Measurements from ENCODE around the gene UNKL. TPM values are rescaled to one million over a fixed set of nuclear protein-coding genes. Genes with fewer than 3 reads are reported as not detected.

UNKL gene
- total RNA-seq, 1 experiment from 2014 or later, result 18.8 TPM

DNA sequence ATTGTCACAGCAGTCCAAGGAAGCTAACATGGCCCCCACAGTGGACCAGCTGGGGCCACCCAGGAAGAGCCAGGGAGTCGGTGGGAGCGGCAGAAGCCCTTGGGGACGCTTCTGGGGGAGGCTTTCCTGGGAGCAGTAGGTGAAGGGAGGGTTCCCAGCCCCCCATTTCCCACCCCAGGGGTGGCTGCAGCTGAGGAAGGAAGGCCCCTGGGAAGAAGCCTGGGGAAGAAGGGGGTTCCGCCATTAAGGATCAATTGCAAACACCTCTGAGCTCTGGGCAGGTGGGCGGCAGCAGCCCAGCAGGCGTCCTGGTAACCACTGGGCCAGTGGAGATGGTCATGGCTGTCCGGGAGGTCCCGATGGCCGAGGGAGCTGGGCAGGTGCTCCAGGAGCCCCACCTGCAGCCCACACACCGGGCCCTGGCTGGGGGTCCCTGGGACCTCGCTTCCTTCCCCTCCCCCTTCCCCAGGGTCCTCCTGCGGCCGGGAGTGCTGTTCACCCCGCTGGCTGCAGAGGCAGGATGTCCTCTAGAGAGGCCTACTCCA lies 15.8 kb upstream of the UNKL start:
- ChIA-PET CTCF (no interaction called here), POLR2A (ENCODE audit: unreplicated experiment) (no interaction called here)
- Histone ChIP-seq H3K4me3 (ENCODE audit: low read length) (no peak overlapping the region), H3K36me3 (ENCODE audit: low read depth, low read length) (no peaks in the 10 kb centered on the region), H3F3A (ENCODE audit: low read length, unreplicated experiment) (no peaks in the 10 kb centered on the region), H4K20me1 (ENCODE audit: low read length) (no peaks in the 10 kb centered on the region), H3K79me2 (ENCODE audit: low read length) (no peaks in the 10 kb centered on the region), H3K9me3 (ENCODE audit: low read length) (no peaks in the 10 kb centered on the region), H2AFZ (ENCODE audit: low read length) (peak overlapping the region; percentile 59), H3K27me3 (ENCODE audit: low read length) (no peaks in the 10 kb centered on the region), H3K9ac (ENCODE audit: low read length) (no peak overlapping the region), H3K27ac (ENCODE audit: low read length) (no peak overlapping the region), H3K4me1 (ENCODE audit: insufficient read depth, low read length) (no peaks in the 10 kb centered on the region), H3K4me2 (ENCODE audit: low read length) (peak overlapping the region; percentile 41; the same call in 1 of the 2 replicates), H3K9me2 (replicated peaks; ENCODE audit: low read length) (no peaks in the 10 kb centered on the region)
- BruUV-seq (replicated peaks), result no TSS peak
- TF ChIP-seq CTCF (conservative IDR thresholded peaks at IDR 0.05; ENCODE audit: low read depth, low read length), result no peak
- no peak for TF ChIP-seq EZH2 (IDR thresholded peaks at IDR 0.05; ENCODE audit: low read length, unreplicated experiment)
- TF ChIP-seq EZH2phosphoT487 (IDR thresholded peaks at IDR 0.05; ENCODE audit: borderline replicate concordance, low read length), result no peak
- no peak for ATAC-seq
- DNase-seq, result no peak
- intact Hi-C loops (cut with micrococcal nuclease), result no loop called here

DNA sequence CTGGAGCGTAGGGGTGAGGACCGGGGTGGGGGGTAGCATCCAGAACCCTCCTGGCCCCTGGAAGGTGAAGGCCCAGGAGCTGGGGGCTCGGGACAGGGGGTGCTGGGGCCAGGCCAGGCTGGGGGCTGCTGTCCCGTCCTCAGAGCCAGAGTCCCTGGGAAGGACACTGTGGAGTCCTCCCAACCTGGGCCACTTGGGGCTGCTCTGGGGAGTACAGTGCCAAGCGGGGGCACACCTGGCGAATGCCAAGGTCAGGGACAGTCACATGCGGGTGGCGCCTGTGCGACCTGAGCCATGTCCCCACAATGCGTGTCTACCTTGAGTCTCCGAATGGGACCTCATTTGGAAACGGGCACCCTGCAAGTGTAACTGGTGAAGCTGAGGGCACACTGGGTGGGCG lies 15.1 kb upstream of the UNKL start:
- Histone ChIP-seq H3K27me3 (ENCODE audit: low read length) (no peaks in the 10 kb centered on the region), H3K9ac (ENCODE audit: low read length) (no peak overlapping the region), H3K4me1 (ENCODE audit: insufficient read depth, low read length) (no peaks in the 10 kb centered on the region), H3K4me3 (ENCODE audit: low read length) (no peak overlapping the region), H3K36me3 (ENCODE audit: low read depth, low read length) (no peaks in the 10 kb centered on the region), H2AFZ (ENCODE audit: low read length) (no peak overlapping the region), H4K20me1 (ENCODE audit: low read length) (no peaks in the 10 kb centered on the region), H3K9me2 (replicated peaks; ENCODE audit: low read length) (no peaks in the 10 kb centered on the region), H3K4me2 (ENCODE audit: low read length) (no peak overlapping the region), H3K27ac (ENCODE audit: low read length) (no peak overlapping the region), H3F3A (ENCODE audit: low read length, unreplicated experiment) (no peaks in the 10 kb centered on the region), H3K9me3 (ENCODE audit: low read length) (no peaks in the 10 kb centered on the region), H3K79me2 (ENCODE audit: low read length) (no peaks in the 10 kb centered on the region)
- no peak for TF ChIP-seq CTCF (conservative IDR thresholded peaks at IDR 0.05; ENCODE audit: low read depth, low read length)
- TF ChIP-seq EZH2phosphoT487 (IDR thresholded peaks at IDR 0.05; ENCODE audit: borderline replicate concordance, low read length), result no peak
- no peak for TF ChIP-seq EZH2 (IDR thresholded peaks at IDR 0.05; ENCODE audit: low read length, unreplicated experiment)
- BruUV-seq (replicated peaks), result no TSS peak
- intact Hi-C loops (cut with micrococcal nuclease), result no loop called here
- ChIA-PET POLR2A (ENCODE audit: unreplicated experiment) (no interaction called here), CTCF (no interaction called here)
- DNase-seq (no peak), ATAC-seq (no peak)

DNA sequence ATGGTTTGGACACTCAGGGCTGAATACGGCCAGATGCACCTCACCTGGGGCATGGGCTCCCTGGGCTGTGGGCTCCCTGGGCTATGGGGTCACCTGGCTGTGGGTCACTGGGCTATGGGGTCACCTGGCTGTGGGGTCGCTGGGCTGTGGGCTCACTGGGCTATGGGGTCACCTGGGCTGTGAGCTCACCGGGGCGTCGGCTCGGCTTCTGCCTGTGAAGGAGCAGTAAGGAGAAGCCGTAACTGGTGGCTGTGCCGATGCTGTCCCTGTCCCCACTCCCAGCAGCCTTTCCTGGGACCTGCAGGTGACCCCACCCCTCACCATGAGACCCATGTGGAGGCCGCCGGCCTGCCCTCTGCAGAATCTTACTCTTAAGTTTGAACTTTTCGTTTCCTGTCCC lies 14.5 kb upstream of the UNKL start:
- H3K79me2 ChIP-seq (ENCODE audit: low read length), result no peaks in the 10 kb centered on the region
- H3K9me2 ChIP-seq (replicated peaks; ENCODE audit: low read length), result no peaks in the 10 kb centered on the region
- H3K36me3 ChIP-seq (ENCODE audit: low read depth, low read length), result no peaks in the 10 kb centered on the region
- no peak overlapping the region for H3K9ac ChIP-seq (ENCODE audit: low read length)
- no peaks in the 10 kb centered on the region for H3K9me3 ChIP-seq (ENCODE audit: low read length)
- POLR2A ChIA-PET (ENCODE audit: unreplicated experiment), result no interaction called here
- no peaks in the 10 kb centered on the region for H3F3A ChIP-seq (ENCODE audit: low read length, unreplicated experiment)
- H3K27me3 ChIP-seq (ENCODE audit: low read length), result no peaks in the 10 kb centered on the region
- no peak overlapping the region for H3K4me3 ChIP-seq (ENCODE audit: low read length)
- no peak overlapping the region for H3K27ac ChIP-seq (ENCODE audit: low read length)
- H4K20me1 ChIP-seq (ENCODE audit: low read length), result no peaks in the 10 kb centered on the region
- TF ChIP-seq EZH2 (IDR thresholded peaks at IDR 0.05; ENCODE audit: low read length, unreplicated experiment) (no peak), EZH2phosphoT487 (IDR thresholded peaks at IDR 0.05; ENCODE audit: borderline replicate concordance, low read length) (no peak), CTCF (conservative IDR thresholded peaks at IDR 0.05; ENCODE audit: low read depth, low read length) (no peak)
- no TSS peak for BruUV-seq (replicated peaks)
- no peak overlapping the region for H3K4me2 ChIP-seq (ENCODE audit: low read length)
- H3K4me1 ChIP-seq (ENCODE audit: insufficient read depth, low read length), result no peaks in the 10 kb centered on the region
- CTCF ChIA-PET, result no interaction called here
- ATAC-seq (no peak), DNase-seq (no peak)
- intact Hi-C loops (cut with micrococcal nuclease), result no loop called here
- no peak overlapping the region for H2AFZ ChIP-seq (ENCODE audit: low read length)
